GM19395 (cell line): ENCODE data around the gene ZNF217.
A peak's percentile ranks its signal among the peaks of the same experiment; 100 is the strongest.
"Not testable (repeated sequence)": the region's sequence is repeated elsewhere in the genome, so short reads cannot be mapped to it uniquely, and the experiment has no call there.

Source experiments
- ATAC-seq: cut with Tn5 transposase; IDR thresholded peaks from one replicate; pipeline ENCODE4 v1.9.1; 2021; ENCODE audit warnings: mild to moderate bottlenecking, moderate library complexity; ENCODE audit not compliant: unreplicated experiment

ZNF217 gene

GRCh38 chr20:53569606-53570307 is 23.9 kb downstream of the ZNF217 start:
- no peak for ATAC-seq

DNA sequence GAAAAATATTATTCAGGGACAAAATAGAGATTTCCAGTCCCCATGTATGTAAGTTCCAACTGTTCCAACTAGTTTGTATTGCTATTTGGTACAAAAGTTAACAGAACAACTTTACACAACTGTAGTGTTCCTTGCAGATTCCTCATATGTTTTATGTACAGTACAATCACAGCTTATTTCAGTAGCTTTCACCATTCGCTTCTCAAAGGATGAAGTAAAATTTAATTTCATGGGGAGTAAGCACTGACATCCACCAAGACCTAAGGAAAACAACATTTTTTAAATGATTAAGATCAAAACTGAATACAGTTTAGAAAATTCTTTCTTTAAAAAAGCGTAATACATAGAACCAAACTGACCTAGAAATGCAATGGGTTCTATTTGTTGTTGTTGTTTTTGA is 24.6 kb downstream of the ZNF217 start:
- no peak for ATAC-seq

GRCh38 chr20:53568351-53568750 is 25.3 kb downstream of the ZNF217 start:
- ATAC-seq: no peak

DNA sequence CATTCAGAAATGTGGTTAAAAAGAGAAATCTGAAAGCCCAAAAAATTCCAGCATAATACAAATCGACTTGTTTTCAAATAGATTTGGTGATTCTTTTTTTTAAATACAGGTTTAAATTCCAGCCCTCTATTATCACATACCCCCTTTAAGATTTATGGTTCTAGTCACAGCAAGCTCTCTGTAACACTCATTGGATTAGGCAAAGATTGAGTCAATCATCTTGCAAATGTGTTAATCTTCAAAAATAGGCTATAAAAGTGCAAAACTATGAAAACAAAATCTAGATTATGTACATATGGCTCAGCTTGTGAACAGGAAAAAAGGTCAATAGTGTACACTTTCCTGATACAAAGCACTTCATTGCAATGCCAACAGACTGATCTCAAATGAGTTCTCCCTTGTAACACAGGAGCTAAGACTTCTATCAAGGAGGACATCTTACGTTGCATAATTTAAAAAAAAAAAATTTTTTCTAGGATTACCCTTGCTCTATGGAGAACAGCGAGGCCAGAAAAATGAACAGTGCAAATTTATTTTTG is 26.2 kb downstream of the ZNF217 start:
- no peak for ATAC-seq

- not testable (repeated sequence) for ATAC-seq
Observed at GRCh38 chr20:53566623-53567022, 27.0 kb downstream of the ZNF217 start.

DNA sequence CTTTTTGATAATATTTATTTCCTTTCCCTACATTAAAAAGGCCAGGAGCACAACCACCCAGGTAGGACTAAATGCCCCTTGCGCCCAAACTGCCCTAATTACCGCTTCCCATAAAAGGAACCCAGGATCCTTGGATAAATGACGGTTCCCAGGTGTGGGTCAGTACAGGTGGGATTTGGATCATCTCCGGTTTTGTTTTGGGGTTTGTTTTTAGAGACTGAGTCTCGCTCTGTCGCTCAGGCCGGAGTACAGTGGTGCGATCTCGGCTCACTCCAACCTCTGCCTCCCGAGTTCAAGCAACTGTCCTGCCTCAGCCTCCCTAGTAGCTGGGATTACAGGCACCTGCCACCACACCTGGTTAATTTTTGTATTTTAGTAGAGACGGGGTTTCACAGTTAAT is 28.4 kb downstream of the ZNF217 start:
- no peak for ATAC-seq

DNA sequence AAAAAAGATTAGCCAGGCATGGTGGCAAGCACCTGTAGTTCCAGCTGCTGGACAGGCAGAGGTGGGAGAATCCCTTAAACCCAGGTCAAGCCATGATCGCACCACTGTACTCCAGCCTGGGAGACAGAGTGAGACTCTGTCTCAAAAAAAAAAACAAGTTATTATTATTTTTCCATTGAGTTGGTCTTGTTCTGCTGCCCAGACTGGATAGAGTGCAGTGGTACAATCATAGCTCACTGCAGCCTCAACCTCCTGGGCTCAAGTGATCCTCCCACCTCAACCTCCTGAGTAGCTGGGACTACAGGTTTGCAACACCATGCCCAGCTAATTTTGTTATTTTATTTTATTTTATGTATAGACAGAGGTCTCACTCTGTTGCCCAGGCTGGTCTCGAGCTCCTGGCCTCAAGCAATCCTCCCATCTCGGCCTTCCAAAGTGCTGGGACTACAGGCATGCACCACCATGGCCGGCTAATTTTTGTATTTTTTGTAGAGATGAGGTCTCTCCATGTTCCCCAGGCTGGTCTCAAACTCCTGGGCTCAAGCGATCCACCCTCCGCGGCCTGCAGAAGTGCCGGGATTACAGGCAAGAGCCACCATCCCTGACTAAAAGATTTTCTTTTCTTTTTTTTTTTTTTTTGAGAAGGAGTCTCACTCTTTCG is 31.4 kb downstream of the ZNF217 start:
- ATAC-seq: not testable (repeated sequence)

- ATAC-seq: no peak
Observed at GRCh38 chr20:53561505-53561904, 32.1 kb downstream of the ZNF217 start.

DNA sequence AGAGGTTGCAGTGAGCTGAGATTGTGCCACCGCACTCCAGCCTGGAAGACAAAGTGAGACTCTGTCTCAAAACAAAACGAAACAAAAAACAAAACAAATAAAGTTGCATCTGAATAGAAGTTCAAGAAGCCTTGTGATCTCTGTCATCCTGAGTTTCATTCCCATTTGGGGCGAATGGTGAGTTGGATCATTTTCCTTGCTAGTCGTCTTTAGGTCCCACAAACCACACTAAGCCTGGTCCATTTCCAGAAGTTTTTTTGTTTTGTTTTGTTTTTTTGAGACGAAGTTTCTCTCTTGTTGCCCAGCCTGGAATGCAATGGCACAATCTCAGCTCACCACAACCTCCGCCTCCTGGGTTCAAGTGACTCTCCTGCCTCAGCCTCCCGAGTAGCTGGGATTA is 33.8 kb downstream of the ZNF217 start:
- no peak for ATAC-seq

GRCh38 chr20:53557130-53557529 is 36.5 kb downstream of the ZNF217 start:
- no peak for ATAC-seq

DNA sequence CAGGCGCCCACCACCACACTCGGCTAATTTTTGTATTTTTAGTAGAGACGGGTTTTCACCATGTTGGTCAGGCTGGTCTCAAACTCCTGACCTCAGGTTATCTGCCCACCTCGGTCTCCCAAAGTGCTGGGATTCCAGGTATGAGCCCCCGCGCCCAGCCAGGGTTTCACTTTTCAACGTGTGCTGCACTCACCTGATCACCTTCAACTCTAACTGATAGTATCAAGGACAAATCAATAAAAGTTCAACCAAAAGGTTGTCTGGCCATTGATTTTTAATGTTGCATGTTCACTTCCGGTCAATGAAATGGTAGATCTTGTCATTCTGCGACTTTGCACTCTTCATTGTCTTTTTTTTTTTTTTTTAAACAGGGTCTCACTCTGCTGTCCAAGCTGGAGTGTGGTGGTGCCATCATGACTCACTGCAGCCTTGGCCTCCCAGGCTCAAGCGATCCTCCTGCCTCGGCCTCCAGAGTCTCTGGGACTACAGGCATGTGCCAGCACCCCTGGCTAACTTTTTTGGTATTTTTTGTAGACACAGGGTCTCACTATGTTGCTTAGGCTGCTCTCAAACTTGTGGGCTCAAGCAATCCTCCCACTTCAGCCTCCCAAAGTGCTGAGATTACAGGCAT is 37.3 kb downstream of the ZNF217 start:
- no peak for ATAC-seq

DNA sequence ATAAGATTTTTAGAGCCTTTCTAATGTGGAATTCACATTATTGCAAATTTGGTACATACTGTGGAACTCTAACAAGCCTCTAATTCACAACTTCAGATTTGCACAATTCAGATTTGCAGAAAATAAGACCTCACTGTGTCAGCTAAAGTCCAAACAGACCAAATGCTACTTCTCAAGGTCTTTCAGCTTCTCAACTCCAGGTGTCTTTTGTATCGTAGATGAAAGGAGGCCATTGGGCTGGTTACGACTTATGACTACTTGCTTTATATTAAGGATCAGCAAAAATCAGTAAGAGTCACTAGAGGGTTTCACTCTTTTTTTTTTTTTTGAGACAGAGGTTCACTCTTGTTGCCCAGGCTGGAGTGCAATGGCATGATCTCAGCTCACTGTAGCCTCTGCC is 37.8 kb downstream of the ZNF217 start:
- ATAC-seq: no peak

- ATAC-seq: no peak
Observed at GRCh38 chr20:53555081-53555480, 38.6 kb downstream of the ZNF217 start.

GRCh38 chr20:53552572-53552893 is 41.1 kb downstream of the ZNF217 start:
- not testable (repeated sequence) for ATAC-seq

GRCh38 chr20:53551719-53552571 is 41.7 kb downstream of the ZNF217 start:
- ATAC-seq: not testable (repeated sequence)

- ATAC-seq: no peak
Observed at GRCh38 chr20:53550280-53551187, 43.1 kb downstream of the ZNF217 start.

GRCh38 chr20:53547664-53548239 is 45.9 kb downstream of the ZNF217 start:
- peak; percentile 61 for ATAC-seq

- ATAC-seq: no peak
Observed at GRCh38 chr20:53539516-53539915, 54.1 kb downstream of the ZNF217 start.

DNA sequence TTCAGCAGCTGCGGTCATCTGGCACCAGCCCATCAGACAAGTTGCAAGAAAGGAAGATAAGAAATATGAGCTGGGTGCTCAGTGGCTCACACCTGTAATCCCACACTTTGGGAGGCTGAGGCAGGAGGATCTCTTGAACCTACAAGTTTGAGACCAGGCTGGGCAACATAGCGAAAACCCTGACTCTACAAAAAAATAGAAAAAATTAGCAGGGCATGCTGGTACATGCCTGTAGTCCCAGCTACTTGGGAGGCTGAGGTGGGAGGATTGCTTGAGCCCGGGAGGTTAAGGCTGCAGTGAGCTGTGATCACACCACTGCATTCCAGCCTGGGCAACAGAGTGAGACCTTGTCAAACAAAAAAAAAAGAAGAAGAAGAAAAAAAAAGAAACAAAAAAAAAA is 57.3 kb downstream of the ZNF217 start:
- not testable (repeated sequence) for ATAC-seq

- ATAC-seq: no peak
Observed at GRCh38 chr20:53535878-53536277, 57.8 kb downstream of the ZNF217 start.
